ENCODE results near the gene EPN2.

GRCh38 chr17:19294443-19294842, 57.3 kb downstream of the EPN2 start:
- TF ChIP-seq CTCF (IDR thresholded peaks at IDR 0.05; ENCODE audit: insufficient read depth, low read length, poor library complexity, severe bottlenecking), result no peak
- no peak for TF ChIP-seq EZH2phosphoT487 (conservative IDR thresholded peaks at IDR 0.05; ENCODE audit: low read length)

Data from SU-DHL-6 (cell line).